ENCODE measurements around the gene FEN1. TPM values are rescaled to one million over a fixed set of nuclear protein-coding genes. Genes with fewer than 3 reads are reported as not detected.

The FEN1 gene
- total and polyA plus RNA-seq, 2 of the 8 experiments (the other 6 are each of a cell fraction or from before 2014, with no cell fraction given) = 52.6 to 86.1 TPM

GRCh38 chr11:61752117-61752924, 40.4 kb upstream of the FEN1 start, which contains the start of gene MYRF:
MYRF (plus strand) TSS chr11:61752636; CDS start chr11:61752745, 109 bp downstream.
- Histone ChIP-seq H3K4me3 (ENCODE audit: extremely low read depth in 1 of 4, insufficient read depth in 2 of 4, low read depth in 3 of 4, low read length in 4 of 4) (peak within 1 kb of the TSS; percentile 39 to 77 (median 56)), H4K91ac (replicated peaks; ENCODE audit: insufficient read length, low read length) (peak within 1 kb of the TSS; percentile 35), H3K79me2 (ENCODE audit: control insufficient read depth in 1 of 2, insufficient read depth in 2 of 2, low read length in 2 of 2) (no peaks in the 10 kb centered on the region), H2BK15ac (ENCODE audit: low read length) (peak within 1 kb of the TSS; percentile 53; the same call in 1 of the 2 replicates), H3K4ac (replicated peaks; ENCODE audit: insufficient read length, low read depth, low read length) (peak within 1 kb of the TSS; percentile 44), H2AK5ac (ENCODE audit: low read depth, low read length) (peak within 1 kb of the TSS; percentile 32; the same call in 1 of the 2 replicates), H4K20me1 (replicated peaks in 1 of 2; ENCODE audit: control insufficient read depth in 1 of 2, insufficient read depth in 2 of 2, low read length in 2 of 2) (peaks cover 0 to under 1% of the 10 kb centered on the region in 2 experiments), H2BK120ac (replicated peaks; ENCODE audit: low read depth, low read length) (no peak within 1 kb of the TSS), H3K23me2 (ENCODE audit: low read depth, low read length) (no peaks in the 10 kb centered on the region; the same call in 1 of the 2 replicates), H3K56ac (replicated peaks; ENCODE audit: insufficient read length, low read depth, low read length) (no peak within 1 kb of the TSS), H3K23ac (ENCODE audit: insufficient read length) (no peak within 1 kb of the TSS), H3K14ac (ENCODE audit: insufficient read length) (no peak within 1 kb of the TSS), H3K79me1 (ENCODE audit: low read depth, low read length) (no peaks in the 10 kb centered on the region), H2BK12ac (ENCODE audit: low read depth, low read length) (peak within 1 kb of the TSS; percentile 27; the same call in 1 of the 2 replicates), H4K8ac (ENCODE audit: extremely low read depth, insufficient read depth, low read length) (peak within 1 kb of the TSS; percentile 69), H2AFZ (ENCODE audit: low read length) (peak within 1 kb of the TSS; percentile 8; the same call in 1 of the 2 replicates), H3K9me3 (ENCODE audit: insufficient read depth in 2 of 2, low read depth in 1 of 2, low read length in 1 of 2) (no peaks in the 10 kb centered on the region), H3K4me1 (replicated peaks in 1 of 4; ENCODE audit: control insufficient read depth in 3 of 4, insufficient read depth in 4 of 4, low read length in 3 of 4) (peaks cover 6 to 32% (median 22%) of the 10 kb centered on the region in 4 experiments), H2BK20ac (ENCODE audit: low read length) (0 out of 2 replicates have a peak within 1 kb of the TSS, but pooled peaks have one; percentile 34), H3K36me3 (ENCODE audit: control insufficient read depth in 2 of 4, insufficient read depth in 4 of 4, low read length in 3 of 4) (no peaks in the 10 kb centered on the region), H3K9ac (replicated peaks in 1 of 4; ENCODE audit: extremely low read depth in 1 of 4, low read depth in 3 of 4, low read length in 3 of 4) (peak within 1 kb of the TSS in 1 of 4 experiments; percentile 46; a peak in 1 of 7 replicates), H3K27ac (ENCODE audit: low read depth, low read length) (no peak within 1 kb of the TSS), H3K18ac (ENCODE audit: extremely low read depth, low read length) (peak within 1 kb of the TSS; percentile 1; the same call in 1 of the 2 replicates), H4K5ac (ENCODE audit: insufficient read length, low read depth, low read length) (no peak within 1 kb of the TSS), H3K4me2 (ENCODE audit: insufficient read depth in 1 of 2, low read depth in 2 of 2, low read length in 2 of 2) (peak within 1 kb of the TSS; percentile 63 to 77), H3K27me3 (replicated peaks in 1 of 4; ENCODE audit: control insufficient read depth in 3 of 4, extremely low read depth in 1 of 4, insufficient read depth in 3 of 4, low read length in 3 of 4) (peaks cover 4 to 21% (median 16%) of the 10 kb centered on the region in 4 experiments), H2BK5ac (ENCODE audit: low read depth, low read length) (no peak within 1 kb of the TSS)
- CTCF ChIA-PET (ENCODE audit: partially characterized antibody) = interaction anchor here (0.8 to 9.2 kb wide), 13 partner anchors 7 to 39 kb away, joined by 3 to 168 read pairs (median 13); partner anchors contain the start of genes FEN1 and TMEM258
- WGBS, 2 experiments (ENCODE audit: extremely low coverage in 1 of 2, insufficient coverage in 1 of 2, insufficient read length in 1 of 2, insufficient replicate concordance in 2 of 2, low coverage in 1 of 2, low lambda C conversion rate in 2 of 2, missing lambda C conversion rate in 1 of 2) = 21% methylated on average over 25 of the region's 93 CpGs; no CpG with 5 or more reads in 1 of the 2 experiments
- POLR2A ChIA-PET (ENCODE audit: partially characterized antibody) = interaction anchor here (0.8 to 8.9 kb wide), 6 partner anchors 12 to 54 kb away, joined by 3 to 87 read pairs (median 6); partner anchors contain the start of genes FEN1 and TMEM258
- peak in 1 of 2 experiments; percentile 88 for DNase-seq (ENCODE audit: low read depth in 1 of 2, low spot score in 2 of 2)
- no peak for FAIRE-seq
- TF ChIP-seq ASH2L (IDR thresholded peaks at IDR 0.05; ENCODE audit: low read length) (no peak), E2F6 (IDR thresholded peaks at IDR 0.05) (no peak), JUND (IDR thresholded peaks at IDR 0.05; ENCODE audit: low read length) (no peak), BRCA1 (IDR thresholded peaks at IDR 0.05; ENCODE audit: low read depth, low read length) (no peak), SIN3A (conservative IDR thresholded peaks at IDR 0.05 in 1 of 2, IDR thresholded peaks at IDR 0.05 in 1 of 2; ENCODE audit: low read depth in 1 of 2, low read length in 2 of 2) (0 out of 4 replicates have a peak, but pooled peaks of 1 of the 2 experiments have one; percentile 26), FOSL1 (IDR thresholded peaks at IDR 0.05; ENCODE audit: insufficient read depth, low read depth, low read length) (no peak), CTCF (IDR thresholded peaks at IDR 0.05; ENCODE audit: control extremely low read depth in 1 of 3, insufficient read depth in 1 of 3, low read depth in 1 of 3, low read length in 3 of 3) (peak in 2 of 3 experiments; percentile 57 to 97; a peak in 3 of 4 replicates)
